ENCODE results near the gene CEP43.

CEP43 gene

GRCh38 chr6:166952567-166953486, 46.4 kb upstream of the CEP43 start:
- peak overlapping the region; percentile 40; the same call in 1 of the 2 replicates for H3K9ac ChIP-seq (ENCODE audit: low read length)
- peaks cover 71% of the 10 kb centered on the region for H3K4me1 ChIP-seq (ENCODE audit: insufficient read depth, low read length, severe bottlenecking)
- H3K27ac ChIP-seq (ENCODE audit: low read depth, low read length, poor library complexity, severe bottlenecking), result peak overlapping the region; percentile 93
- TF ChIP-seq, protein P1, sequence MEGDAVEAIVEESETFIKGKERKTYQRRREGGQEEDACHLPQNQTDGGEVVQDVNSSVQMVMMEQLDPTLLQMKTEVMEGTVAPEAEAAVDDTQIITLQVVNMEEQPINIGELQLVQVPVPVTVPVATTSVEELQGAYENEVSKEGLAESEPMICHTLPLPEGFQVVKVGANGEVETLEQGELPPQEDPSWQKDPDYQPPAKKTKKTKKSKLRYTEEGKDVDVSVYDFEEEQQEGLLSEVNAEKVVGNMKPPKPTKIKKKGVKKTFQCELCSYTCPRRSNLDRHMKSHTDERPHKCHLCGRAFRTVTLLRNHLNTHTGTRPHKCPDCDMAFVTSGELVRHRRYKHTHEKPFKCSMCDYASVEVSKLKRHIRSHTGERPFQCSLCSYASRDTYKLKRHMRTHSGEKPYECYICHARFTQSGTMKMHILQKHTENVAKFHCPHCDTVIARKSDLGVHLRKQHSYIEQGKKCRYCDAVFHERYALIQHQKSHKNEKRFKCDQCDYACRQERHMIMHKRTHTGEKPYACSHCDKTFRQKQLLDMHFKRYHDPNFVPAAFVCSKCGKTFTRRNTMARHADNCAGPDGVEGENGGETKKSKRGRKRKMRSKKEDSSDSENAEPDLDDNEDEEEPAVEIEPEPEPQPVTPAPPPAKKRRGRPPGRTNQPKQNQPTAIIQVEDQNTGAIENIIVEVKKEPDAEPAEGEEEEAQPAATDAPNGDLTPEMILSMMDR (IDR thresholded peaks at IDR 0.05; ENCODE audit: low read length), result no peak
- peaks cover 16% of the 10 kb centered on the region for H3F3A ChIP-seq (ENCODE audit: insufficient read depth, low read length)
- no peaks in the 10 kb centered on the region for H3K9me3 ChIP-seq (ENCODE audit: low read length)
- H3K4me2 ChIP-seq (ENCODE audit: low read length), result peak overlapping the region; percentile 84
- H3K27me3 ChIP-seq (ENCODE audit: insufficient read depth, low read length), result no peaks in the 10 kb centered on the region
- no peaks in the 10 kb centered on the region for H4K20me1 ChIP-seq (ENCODE audit: insufficient read depth, low read length)
- no peak overlapping the region for H2AFZ ChIP-seq (ENCODE audit: low read length)
- H3K9me2 ChIP-seq (ENCODE audit: low read depth, low read length), result no peaks in the 10 kb centered on the region
- H3K36me3 ChIP-seq (ENCODE audit: insufficient read depth, low read length), result peaks cover 15% of the 10 kb centered on the region
- H3K4me3 ChIP-seq (ENCODE audit: low read depth, low read length, poor library complexity, severe bottlenecking), result peak overlapping the region; percentile 79
- no peaks in the 10 kb centered on the region for H3K79me2 ChIP-seq (ENCODE audit: insufficient read depth, low read length)

GRCh38 chr6:166954118-166954713, 45.0 kb upstream of the CEP43 start:
- Histone ChIP-seq H3K9me3 (ENCODE audit: low read length) (no peaks in the 10 kb centered on the region), H3K9me2 (ENCODE audit: low read depth, low read length) (no peaks in the 10 kb centered on the region), H4K20me1 (ENCODE audit: insufficient read depth, low read length) (no peaks in the 10 kb centered on the region), H3K4me2 (ENCODE audit: low read length) (peak overlapping the region; percentile 84), H3F3A (ENCODE audit: insufficient read depth, low read length) (peaks cover 18% of the 10 kb centered on the region), H2AFZ (ENCODE audit: low read length) (no peak overlapping the region), H3K27ac (ENCODE audit: low read depth, low read length, poor library complexity, severe bottlenecking) (peak overlapping the region; percentile 93), H3K79me2 (ENCODE audit: insufficient read depth, low read length) (no peaks in the 10 kb centered on the region), H3K9ac (ENCODE audit: low read length) (peak overlapping the region; percentile 8; the same call in 1 of the 2 replicates), H3K4me1 (ENCODE audit: insufficient read depth, low read length, severe bottlenecking) (peaks cover 85% of the 10 kb centered on the region), H3K4me3 (ENCODE audit: low read depth, low read length, poor library complexity, severe bottlenecking) (peak overlapping the region; percentile 79), H3K27me3 (ENCODE audit: insufficient read depth, low read length) (no peaks in the 10 kb centered on the region), H3K36me3 (ENCODE audit: insufficient read depth, low read length) (peaks cover 6% of the 10 kb centered on the region; the same call in 1 of the 2 replicates)
- TF ChIP-seq, protein P1 (IDR thresholded peaks at IDR 0.05; ENCODE audit: low read length), result no peak
- TF ChIP-seq EZH2 (IDR thresholded peaks at IDR 0.05; ENCODE audit: borderline replicate concordance, low read length), result no peak

DNA sequence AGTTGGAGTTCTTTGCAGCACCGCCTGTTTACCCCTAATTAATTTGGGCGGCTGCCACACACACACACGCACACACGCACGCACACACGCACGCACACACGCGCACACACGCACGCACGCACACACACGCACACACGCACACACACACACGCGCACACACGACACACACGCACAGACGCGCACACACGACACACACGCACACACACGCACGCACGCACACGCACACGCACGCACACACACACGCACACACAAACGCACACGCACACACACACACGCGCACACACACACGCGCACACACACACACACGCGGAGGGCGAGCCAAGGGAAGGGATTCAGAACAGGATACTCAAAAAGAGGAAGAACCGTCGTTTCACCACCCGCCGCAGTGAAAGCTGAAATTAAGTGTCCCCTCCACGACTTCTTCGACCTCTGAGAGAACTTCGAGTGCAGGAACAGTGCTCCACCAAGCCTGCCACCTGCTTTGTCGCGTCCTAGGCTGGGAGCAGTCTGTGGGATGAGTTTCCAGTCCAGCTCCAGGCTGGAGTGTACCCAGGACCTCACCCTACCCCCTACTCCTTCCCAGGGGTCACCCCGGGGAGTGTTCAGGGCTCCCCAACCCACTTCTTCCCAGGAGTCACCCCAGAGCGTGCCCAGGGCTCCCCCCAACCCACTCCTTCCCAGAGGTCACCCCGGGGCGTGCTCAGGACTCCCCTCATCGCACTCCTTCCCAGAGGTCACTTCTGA, 43.9 kb upstream of the CEP43 start:
- no peaks in the 10 kb centered on the region for H3K9me2 ChIP-seq (ENCODE audit: low read depth, low read length)
- TF ChIP-seq, protein P1 (IDR thresholded peaks at IDR 0.05; ENCODE audit: low read length), result no peak
- TF ChIP-seq EZH2 (IDR thresholded peaks at IDR 0.05; ENCODE audit: borderline replicate concordance, low read length), result no peak
- peak overlapping the region; percentile 90 for H3K9ac ChIP-seq (ENCODE audit: low read length)
- peak overlapping the region; percentile 79 for H3K4me3 ChIP-seq (ENCODE audit: low read depth, low read length, poor library complexity, severe bottlenecking)
- H3K9me3 ChIP-seq (ENCODE audit: low read length), result no peaks in the 10 kb centered on the region
- H3K27me3 ChIP-seq (ENCODE audit: insufficient read depth, low read length), result no peaks in the 10 kb centered on the region
- no peaks in the 10 kb centered on the region for H3K79me2 ChIP-seq (ENCODE audit: insufficient read depth, low read length)
- no peaks in the 10 kb centered on the region; the same call in 1 of the 2 replicates for H3K36me3 ChIP-seq (ENCODE audit: insufficient read depth, low read length)
- H2AFZ ChIP-seq (ENCODE audit: low read length), result no peak overlapping the region
- peaks cover 89% of the 10 kb centered on the region for H3K4me1 ChIP-seq (ENCODE audit: insufficient read depth, low read length, severe bottlenecking)
- peak overlapping the region; percentile 93 for H3K27ac ChIP-seq (ENCODE audit: low read depth, low read length, poor library complexity, severe bottlenecking)
- no peaks in the 10 kb centered on the region for H4K20me1 ChIP-seq (ENCODE audit: insufficient read depth, low read length)
- peak overlapping the region; percentile 84 for H3K4me2 ChIP-seq (ENCODE audit: low read length)
- H3F3A ChIP-seq (ENCODE audit: insufficient read depth, low read length), result peaks cover 23% of the 10 kb centered on the region

Data from OCI-LY1 (cell line).